GM12878 (cell line): ENCODE measurements around the gene ADGRA3. TPM values are rescaled to one million over a fixed set of nuclear protein-coding genes. Genes with fewer than 3 reads are reported as not detected.

Experiments
- ATAC-seq: fragments of 200-7000 bp; cut with Tn5 transposase; 3 replicates; pipeline ENCODE4 v1.9.1; 2020; ENCODE audit warnings: mild to moderate bottlenecking, moderate library complexity
- BruUV-seq: library from RNA; stranded (reverse); fragments of 400-500 nt; replicated peaks from 2 replicates; lab custom pipeline; 2021; lab: Mats Ljungman, UMichigan
- CTCF ChIA-PET: fragments of 300-600 bp; sonication (Branson Sonifier 250); formaldehyde crosslinking; extraction: SDS; loops from one replicate; lab custom pipeline; 2021; ENCODE audit warnings: inconsistent platforms; lab: Yijun Ruan, JAX
- POLR2A ChIA-PET: fragments of 350-600 bp; formaldehyde crosslinking; extraction: SDS; loops from one replicate; lab custom pipeline; 2021; ENCODE audit warnings: inconsistent platforms; lab: Charles Lee
- RAD21 ChIA-PET: fragments of 300-600 bp; sonication (Branson Sonifier 250); formaldehyde crosslinking; loops from one replicate; lab custom pipeline; 2023; ENCODE audit warnings: antibody characterized with exemption; ENCODE audit not compliant: unreplicated experiment; lab: Charles Lee
- SMC1A ChIA-PET: fragments of 300-600 bp; sonication (Branson Sonifier 250); formaldehyde crosslinking; loops from one replicate; lab custom pipeline; 2023; ENCODE audit not compliant: unreplicated experiment, uncharacterized antibody; lab: Charles Lee
- DNase-seq: peaks from one replicate; pipeline ENCODE4 v3.0.0-alpha.2; 2011; ENCODE audit warnings: low read depth, low spot score
- FAIRE-seq: peaks from 3 replicates; lab custom pipeline; 2011; peaks lifted over from hg19 to GRCh38; lab: Jason Lieb, UNC
- H2AFZ ChIP-seq: 2 replicates; pipeline ENCODE4 v1.6.0; 2011; ENCODE audit warnings: low read depth, low read length, control low read depth; ENCODE audit not compliant: control insufficient read depth
- H3K27ac ChIP-seq: 2 replicates; pipeline ENCODE4 v1.5.1; 2011; ENCODE audit warnings: control low read depth; ENCODE audit not compliant: control insufficient read depth, insufficient read depth
- H3K27me3 ChIP-seq, 2 experiments: replicated peaks in 1 of 2; 2 replicates each; pipeline versions ENCODE4 v1.6.0 to v1.6.1; 2011; ENCODE audit warnings: low read length in 1 of 2; ENCODE audit not compliant: control insufficient read depth in 2 of 2, insufficient read depth in 2 of 2
- H3K36me3 ChIP-seq, 2 experiments: 2 replicates each; pipeline ENCODE4 v1.5.1; 2011; ENCODE audit warnings: low read length in 1 of 2; ENCODE audit not compliant: control insufficient read depth in 2 of 2, insufficient read depth in 2 of 2
- H3K4me1 ChIP-seq: 2 replicates; pipeline ENCODE4 v1.6.1; 2011; ENCODE audit warnings: mild to moderate bottlenecking, low read length, moderate library complexity, mixed read lengths; ENCODE audit not compliant: control insufficient read depth, insufficient read depth
- H3K4me2 ChIP-seq: 2 replicates; pipeline ENCODE4 v1.6.0; 2011; ENCODE audit warnings: control low read depth; ENCODE audit not compliant: control insufficient read depth, insufficient read depth
- H3K4me3 ChIP-seq: fragments of 200-600 bp; sonication (generic); 2 replicates; pipeline ENCODE4 v1.5.1; 2016
- H3K79me2 ChIP-seq: 2 replicates; pipeline ENCODE4 v1.6.0; 2011; ENCODE audit warnings: low read length; ENCODE audit not compliant: control insufficient read depth, insufficient read depth
- H3K9ac ChIP-seq: 2 replicates; pipeline ENCODE4 v1.8.0; 2011; ENCODE audit warnings: low read length, control low read depth, mixed read lengths; ENCODE audit not compliant: control insufficient read depth, insufficient read depth
- H3K9me3 ChIP-seq: replicated peaks from 3 replicates; pipeline ENCODE4 v1.5.1; 2011; ENCODE audit warnings: mild to moderate bottlenecking, low read length; ENCODE audit not compliant: control insufficient read depth, insufficient read depth
- H4K20me1 ChIP-seq: 2 replicates; pipeline ENCODE4 v1.6.0; 2011; ENCODE audit not compliant: control insufficient read depth, insufficient read depth
- CHD2 ChIP-seq: IDR thresholded peaks from 2 replicates; pipeline ENCODE4 v1.6.1; 2011; ENCODE audit warnings: low read depth, low read length, improper control_type of control experiment, borderline replicate concordance
- E4F1 ChIP-seq: fragments of 450-650 bp; IDR thresholded peaks from 2 replicates; pipeline ENCODE4 v1.6.1; 2018; ENCODE audit warnings: borderline replicate concordance, mild to moderate bottlenecking; ENCODE audit not compliant: partially characterized antibody
- FOS ChIP-seq: IDR thresholded peaks from 3 replicates; pipeline ENCODE4 v1.6.1; 2011; ENCODE audit warnings: borderline replicate concordance; ENCODE audit not compliant: insufficient read length; ENCODE audit errors: extremely low read depth
- IRF3 ChIP-seq: fragments of 450-650 bp; IDR thresholded peaks from 2 replicates; pipeline ENCODE4 v1.6.1; 2014; ENCODE audit warnings: mild to moderate bottlenecking
- JUNB ChIP-seq: IDR thresholded peaks from 2 replicates; pipeline ENCODE4 v1.6.1; 2016; ENCODE audit warnings: antibody characterized with exemption, mild to moderate bottlenecking
- MXI1 ChIP-seq: fragments of 150-350 bp; IDR thresholded peaks from 2 replicates; pipeline ENCODE4 v1.6.1; 2011; ENCODE audit warnings: low read depth, mild to moderate bottlenecking, inconsistent platforms, low read length, improper control_type of control experiment
- MYC ChIP-seq: IDR thresholded peaks from 2 replicates; pipeline ENCODE4 v1.6.1; 2011; ENCODE audit warnings: mild to moderate bottlenecking, low read length, moderate library complexity, inconsistent platforms; ENCODE audit not compliant: insufficient read depth, insufficient replicate concordance, insufficient read length, severe bottlenecking
- NFYA ChIP-seq: IDR thresholded peaks from 2 replicates; pipeline ENCODE4 v1.6.1; 2011; ENCODE audit warnings: low read depth, mild to moderate bottlenecking, low read length, improper control_type of control experiment, borderline replicate concordance
- POU2F2 ChIP-seq: IDR thresholded peaks from 3 replicates; pipeline ENCODE4 v1.6.1; 2011; ENCODE audit warnings: low read depth, mild to moderate bottlenecking, low read length, borderline replicate concordance
- RELA ChIP-seq: fragments of 450-650 bp; IDR thresholded peaks from 2 replicates; pipeline ENCODE4 v1.8.0; 2014; ENCODE audit warnings: borderline replicate concordance; ENCODE audit not compliant: partially characterized antibody
- SIX5 ChIP-seq: IDR thresholded peaks from 2 replicates; pipeline ENCODE4 v1.6.1; 2011; ENCODE audit warnings: mild to moderate bottlenecking, low read depth, low read length, moderate library complexity; ENCODE audit not compliant: severe bottlenecking
- SMC3 ChIP-seq: IDR thresholded peaks from 2 replicates; pipeline ENCODE4 v1.6.1; 2011; ENCODE audit warnings: low read length, improper control_type of control experiment, borderline replicate concordance
- SP1 ChIP-seq: IDR thresholded peaks from one replicate; pipeline ENCODE4 v1.6.1; 2011; ENCODE audit warnings: low read depth, low read length
- ZBED1 ChIP-seq: IDR thresholded peaks from 2 replicates; pipeline ENCODE4 v1.6.1; 2016; ENCODE audit warnings: borderline replicate concordance
- WGBS: methylation state at CpG from one replicate; pipeline ENCODE4 v1.1.6; 2016; ENCODE audit warnings: low lambda C conversion rate; ENCODE audit not compliant: insufficient replicate concordance, insufficient coverage; ENCODE audit errors: missing lambda C conversion rate; 5-methylcytosine and 5-hydroxymethylcytosine counted together
- in situ Hi-C: fragments of 300-500 bp; cut with MboI; formaldehyde crosslinking; loops from 9 replicates; pipeline ENCODE4 v1.14.3; 2018; ENCODE audit warnings: mixed read lengths
- intact Hi-C: fragments of 100-400 bp; cut with micrococcal nuclease; formaldehyde crosslinking; loops from one replicate; pipeline ENCODE4 v1.14.2; 2022; ENCODE audit not compliant: unreplicated experiment
- polyA plus RNA-seq, 11 experiments: library from polyadenylated mRNA; depleted of rRNA in 4 of 11; unstranded in 6 of 11; stranded (reverse) in 5 of 11; fragments of >200 nt; fragmentation: Nextera tagmentation in 4 of 11; fragmentation: Illumina TruSeq in 1 of 11; extraction: Ambion mirVana in 4 of 11; extraction: Trizol in 1 of 11; gene quantifications; 1 replicate in 1 of 11; 2 replicates in 10 of 11; pipeline versions ENCODE4 v1.2.1 to v1.2.3, GENCODE V29; 2011 to 2016; ENCODE audit warnings: inconsistent platforms in 2 of 11, missing spikeins in 2 of 11, low read depth in 1 of 11
- total RNA-seq, 4 experiments: library from RNA; depleted of rRNA in 3 of 4; stranded (reverse); fragments of >200 nt in 3 of 4; fragmentation: Illumina TruSeq in 1 of 4; extraction: Trizol in 1 of 4; gene quantifications; 2 replicates each; pipeline versions ENCODE4 v1.2.1 to v1.2.3, GENCODE V29; 2013 to 2021
- TF ChIP-seq, protein P1 (sequence below): IDR thresholded peaks from 2 replicates; pipeline ENCODE4 v1.6.1; 2011; ENCODE audit warnings: mild to moderate bottlenecking, low read depth, low read length, moderate library complexity; ENCODE audit not compliant: insufficient replicate concordance

The ADGRA3 gene
- total and polyA plus RNA-seq, 10 of the 15 experiments (the other 5 are each of a cell fraction or from before 2014, with no cell fraction given), result 0.24 to 66.2 (median 2.5) TPM

DNA sequence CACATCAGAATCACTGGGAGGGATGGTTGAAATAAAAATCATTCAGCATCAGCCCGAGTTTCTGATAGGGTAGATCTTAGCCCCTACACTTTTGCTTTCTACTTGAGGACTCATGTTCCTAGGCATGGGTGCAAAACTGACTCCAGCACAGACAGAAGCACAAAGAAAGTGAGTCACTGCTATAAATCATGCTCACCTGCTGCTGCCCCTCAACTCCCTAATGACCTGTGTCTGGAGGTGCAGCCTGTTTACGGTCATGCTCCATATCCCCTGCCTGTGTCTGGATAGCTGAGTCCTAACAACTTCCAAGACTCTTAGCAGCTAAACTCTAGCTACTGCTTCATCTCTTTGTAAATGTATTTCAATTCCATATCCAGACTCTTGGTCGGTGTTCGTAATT is 57.8 kb downstream of the ADGRA3 start:
- Histone ChIP-seq H3K4me2 (no peak overlapping the region), H3K4me3 (no peak overlapping the region), H3K79me2 (no peaks in the 10 kb centered on the region), H3K4me1 (no peaks in the 10 kb centered on the region), H3K27ac (no peak overlapping the region), H3K9me3 (no peaks in the 10 kb centered on the region), H2AFZ (no peak overlapping the region), H3K36me3 (peaks cover 0 to 4% of the 10 kb centered on the region in 2 experiments; a peak in 2 of 4 replicates), H4K20me1 (no peaks in the 10 kb centered on the region), H3K27me3 (no peaks in the 10 kb centered on the region), H3K9ac (no peak overlapping the region)
- TF ChIP-seq E4F1, result no peak
- no peak for TF ChIP-seq MYC
- no peak for TF ChIP-seq SMC3
- TF ChIP-seq SP1, result no peak
- TF ChIP-seq RELA, result no peak
- TF ChIP-seq FOS, result no peak
- TF ChIP-seq CHD2, result no peak
- no peak for TF ChIP-seq ZBED1
- no peak for TF ChIP-seq SIX5
- TF ChIP-seq MXI1, result no peak
- TF ChIP-seq POU2F2, result no peak
- TF ChIP-seq, protein P1, sequence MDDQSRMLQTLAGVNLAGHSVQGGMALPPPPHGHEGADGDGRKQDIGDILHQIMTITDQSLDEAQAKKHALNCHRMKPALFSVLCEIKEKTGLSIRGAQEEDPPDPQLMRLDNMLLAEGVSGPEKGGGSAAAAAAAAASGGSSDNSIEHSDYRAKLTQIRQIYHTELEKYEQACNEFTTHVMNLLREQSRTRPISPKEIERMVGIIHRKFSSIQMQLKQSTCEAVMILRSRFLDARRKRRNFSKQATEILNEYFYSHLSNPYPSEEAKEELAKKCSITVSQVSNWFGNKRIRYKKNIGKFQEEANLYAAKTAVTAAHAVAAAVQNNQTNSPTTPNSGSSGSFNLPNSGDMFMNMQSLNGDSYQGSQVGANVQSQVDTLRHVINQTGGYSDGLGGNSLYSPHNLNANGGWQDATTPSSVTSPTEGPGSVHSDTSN, result no peak
- no peak for TF ChIP-seq IRF3
- TF ChIP-seq NFYA, result no peak
- no peak for TF ChIP-seq JUNB
- POLR2A ChIA-PET, result no interaction called here
- in situ Hi-C loops, result no loop called here
- intact Hi-C loops, result no loop called here
- SMC1A ChIA-PET, result interaction anchor here (0.6 to 2.5 kb wide), 4 partner anchors 14 to 44 kb away, joined by 3 to 8 read pairs (median 6); no protein-coding TSS in a partner anchor
- no peak for FAIRE-seq
- RAD21 ChIA-PET, result interaction anchor here (0.9 to 1.3 kb wide), 3 partner anchors 11 to 57 kb away, joined by 3 read pairs; partner anchors contain the start of gene ADGRA3
- ATAC-seq, result no peak
- DNase-seq, result no peak
- WGBS, result 15% methylated on average over 4 of the region's 4 CpGs
- CTCF ChIA-PET, result interaction anchor here (1.3 to 2.9 kb wide), 3 partner anchors 13 to 149 kb away, joined by 4 to 8 read pairs (median 5); no protein-coding TSS in a partner anchor
- no TSS peak for BruUV-seq
